Glomerular visceral epithelial cell (primary cell): ENCODE measurements around the gene TPRKB.
"Not testable (repeated sequence)": the region's sequence is repeated elsewhere in the genome, so short reads cannot be mapped to it uniquely, and the experiment has no call there.

Experiments
- DNase-seq: peaks from one replicate; pipeline ENCODE4 v3.0.0-alpha.2; 2016; ENCODE audit errors: extremely low spot score

The TPRKB gene

GRCh38 chr2:73739101-73739500, 2.0 kb upstream of the TPRKB start:
- DNase-seq, result no peak

GRCh38 chr2:73736378-73736777, 767 bp downstream of the TPRKB start:
- DNase-seq, result no peak

- DNase-seq, result no peak
Measured at GRCh38 chr2:73730810-73731209, 6.3 kb downstream of the TPRKB start.

- no peak for DNase-seq
Measured at GRCh38 chr2:73728711-73729110, 8.4 kb downstream of the TPRKB start.

- no peak for DNase-seq
Measured at GRCh38 chr2:73728043-73728442, 9.1 kb downstream of the TPRKB start.

- DNase-seq, result not testable (repeated sequence)
Measured at GRCh38 chr2:73726657-73727056, 10.5 kb downstream of the TPRKB start.

GRCh38 chr2:73718851-73719621, 18.1 kb downstream of the TPRKB start:
- no peak for DNase-seq

GRCh38 chr2:73718421-73718820, 18.7 kb downstream of the TPRKB start:
- DNase-seq, result no peak

- not testable (repeated sequence) for DNase-seq
Measured at GRCh38 chr2:73717695-73718094, 19.4 kb downstream of the TPRKB start.

GRCh38 chr2:73717251-73717606, 19.9 kb downstream of the TPRKB start:
- no peak for DNase-seq

- DNase-seq, result no peak
Measured at GRCh38 chr2:73716543-73717250, 20.4 kb downstream of the TPRKB start.

- no peak for DNase-seq
Measured at GRCh38 chr2:73714091-73714490, 23.1 kb downstream of the TPRKB start.

GRCh38 chr2:73708527-73708926, 28.6 kb downstream of the TPRKB start:
- DNase-seq, result no peak

GRCh38 chr2:73707636-73708035, 29.5 kb downstream of the TPRKB start:
- no peak for DNase-seq

- no peak for DNase-seq
Measured at GRCh38 chr2:73707058-73707457, 30.1 kb downstream of the TPRKB start.

GRCh38 chr2:73705091-73705490, 32.1 kb downstream of the TPRKB start:
- DNase-seq, result no peak

GRCh38 chr2:73704285-73704684, 32.9 kb downstream of the TPRKB start:
- DNase-seq, result no peak

GRCh38 chr2:73703675-73704074, 33.5 kb downstream of the TPRKB start:
- DNase-seq, result no peak

GRCh38 chr2:73702852-73703493, 34.2 kb downstream of the TPRKB start:
- DNase-seq, result not testable (repeated sequence)

GRCh38 chr2:73701968-73702665, 35.0 kb downstream of the TPRKB start:
- no peak for DNase-seq

GRCh38 chr2:73701448-73701765, 35.7 kb downstream of the TPRKB start:
- not testable (repeated sequence) for DNase-seq

GRCh38 chr2:73700661-73701447, 36.3 kb downstream of the TPRKB start:
- DNase-seq, result no peak
